Body of pancreas (tissue), 4 donors: ENCODE measurements around the gene CD248.

ENCODE experiments used
- POLR2A ChIP-seq, 3 donors: fragments of 450-650 bp; IDR thresholded peaks; one replicate each; pipeline ENCODE4 v1.6.1; 2016; ENCODE audit warnings: antibody characterized with exemption in 3 of 3, mild to moderate bottlenecking in 2 of 3
- TF ChIP-seq, protein P1 (sequence below), 7 experiments: fragments of 450-650 bp in 4 of 7; fragments of 200-600 bp in 3 of 7; sonication (generic) in 3 of 7; IDR thresholded peaks; one replicate each; pipeline ENCODE4 v1.5.1; 2016 to 2019; ENCODE audit warnings: antibody characterized with exemption in 7 of 7

DNA sequence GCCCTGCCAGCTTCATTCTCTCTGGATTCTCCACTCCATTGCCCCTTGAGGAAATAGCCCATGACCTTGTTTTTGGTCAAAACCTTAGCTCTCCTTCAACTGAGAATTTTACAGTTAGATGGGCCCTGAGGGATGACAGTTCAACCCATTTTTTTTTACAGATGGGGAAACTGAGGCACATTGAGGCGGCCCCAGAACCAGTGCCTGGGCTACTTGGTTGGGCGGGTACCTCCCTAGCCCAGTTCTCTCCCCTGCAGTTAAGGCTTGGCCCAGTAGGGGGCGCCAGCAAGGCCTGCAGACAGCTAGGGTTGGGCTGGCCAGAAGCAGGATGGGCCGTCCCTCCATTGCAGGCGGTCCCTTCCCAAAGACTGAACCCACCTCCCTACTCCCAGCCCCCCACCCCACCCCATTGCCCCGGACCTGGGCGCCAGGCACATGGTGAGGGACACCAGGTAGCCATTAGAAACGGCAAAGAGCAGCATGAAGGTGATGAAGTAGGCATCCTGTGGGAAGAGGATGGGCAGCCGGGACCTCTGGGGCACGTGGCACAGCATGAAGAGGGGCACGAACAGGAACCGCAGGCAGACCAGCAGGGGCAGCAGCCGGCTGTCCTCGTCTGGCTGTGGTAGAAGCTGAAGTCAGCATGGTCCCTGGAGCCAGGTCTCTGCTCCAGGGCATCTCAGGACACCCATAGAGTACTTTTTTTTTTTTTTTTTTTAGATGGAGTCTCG, 47.1 kb upstream of the CD248 start:
- TF ChIP-seq, protein P1, sequence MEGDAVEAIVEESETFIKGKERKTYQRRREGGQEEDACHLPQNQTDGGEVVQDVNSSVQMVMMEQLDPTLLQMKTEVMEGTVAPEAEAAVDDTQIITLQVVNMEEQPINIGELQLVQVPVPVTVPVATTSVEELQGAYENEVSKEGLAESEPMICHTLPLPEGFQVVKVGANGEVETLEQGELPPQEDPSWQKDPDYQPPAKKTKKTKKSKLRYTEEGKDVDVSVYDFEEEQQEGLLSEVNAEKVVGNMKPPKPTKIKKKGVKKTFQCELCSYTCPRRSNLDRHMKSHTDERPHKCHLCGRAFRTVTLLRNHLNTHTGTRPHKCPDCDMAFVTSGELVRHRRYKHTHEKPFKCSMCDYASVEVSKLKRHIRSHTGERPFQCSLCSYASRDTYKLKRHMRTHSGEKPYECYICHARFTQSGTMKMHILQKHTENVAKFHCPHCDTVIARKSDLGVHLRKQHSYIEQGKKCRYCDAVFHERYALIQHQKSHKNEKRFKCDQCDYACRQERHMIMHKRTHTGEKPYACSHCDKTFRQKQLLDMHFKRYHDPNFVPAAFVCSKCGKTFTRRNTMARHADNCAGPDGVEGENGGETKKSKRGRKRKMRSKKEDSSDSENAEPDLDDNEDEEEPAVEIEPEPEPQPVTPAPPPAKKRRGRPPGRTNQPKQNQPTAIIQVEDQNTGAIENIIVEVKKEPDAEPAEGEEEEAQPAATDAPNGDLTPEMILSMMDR (IDR thresholded peaks at IDR 0.05), result peak; percentile 15 to 49 (median 40)
- no peak for TF ChIP-seq POLR2A (IDR thresholded peaks at IDR 0.05)
